Activated gamma-delta T cell (primary cell): ENCODE data around the gene SGMS1.
"Not testable (repeated sequence)": the region's sequence is repeated elsewhere in the genome, so short reads cannot be mapped to it uniquely, and the experiment has no call there.

Experiments
- DNase-seq: peaks from one replicate; lab custom pipeline; 2025; lab: John Stamatoyannopoulos, UW

Gene SGMS1

DNA sequence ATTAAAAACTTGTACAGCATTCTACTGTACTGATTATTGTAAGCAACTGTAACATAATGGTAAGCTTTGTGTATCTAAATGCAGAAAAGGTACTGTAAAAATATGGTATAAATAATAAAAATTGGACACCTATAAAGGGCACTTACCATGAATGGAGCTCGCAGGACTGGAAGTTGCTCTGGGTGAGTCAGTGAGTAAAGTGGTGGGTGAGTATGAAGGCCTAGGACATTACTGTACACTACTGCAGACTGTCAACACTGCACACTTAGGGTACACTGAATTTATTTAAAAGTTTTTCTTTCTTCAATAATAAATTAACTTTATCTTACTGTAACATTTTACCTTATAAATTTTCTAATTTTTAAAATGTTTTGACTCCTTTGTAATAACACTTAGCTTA lies 253.8 kb downstream of the SGMS1 start:
- DNase-seq = no peak

DNA sequence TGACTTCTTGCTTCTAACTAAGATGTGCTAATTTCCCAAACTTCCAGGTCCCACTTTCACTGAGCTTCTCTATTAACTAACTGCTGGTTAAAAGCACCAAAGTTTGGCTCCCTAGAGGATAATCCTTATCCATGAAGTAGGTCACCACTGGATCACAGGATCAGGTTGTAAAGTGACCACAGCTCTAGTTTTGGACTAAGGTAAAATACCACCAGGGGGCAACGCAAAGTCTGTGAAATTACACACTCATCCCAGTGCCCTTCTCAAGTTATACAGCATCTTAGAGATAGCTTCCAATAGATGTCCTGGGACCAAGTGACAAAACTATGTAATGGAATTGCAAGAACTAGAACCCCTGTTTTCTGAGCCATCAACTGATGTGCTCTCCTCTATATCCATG lies 256.0 kb downstream of the SGMS1 start:
- DNase-seq = no peak

DNA sequence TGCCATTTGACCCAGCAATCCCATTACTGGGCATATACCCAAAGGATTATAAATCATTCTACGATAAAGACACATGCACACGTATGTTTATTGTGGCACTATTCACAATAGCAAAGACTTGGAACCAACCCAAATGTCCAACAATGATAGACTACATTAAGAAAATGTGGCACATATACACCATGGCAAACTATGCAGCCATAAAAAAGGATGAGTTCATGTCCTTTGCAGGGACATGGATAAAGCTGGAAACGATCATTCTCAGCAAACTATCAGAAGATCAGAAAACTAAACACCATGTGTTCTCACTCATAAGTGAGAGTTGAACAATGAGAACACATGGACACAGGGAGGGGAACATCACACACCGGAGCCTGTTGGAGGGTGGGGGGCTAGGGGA lies 257.3 kb downstream of the SGMS1 start:
- DNase-seq = not testable (repeated sequence)

DNA sequence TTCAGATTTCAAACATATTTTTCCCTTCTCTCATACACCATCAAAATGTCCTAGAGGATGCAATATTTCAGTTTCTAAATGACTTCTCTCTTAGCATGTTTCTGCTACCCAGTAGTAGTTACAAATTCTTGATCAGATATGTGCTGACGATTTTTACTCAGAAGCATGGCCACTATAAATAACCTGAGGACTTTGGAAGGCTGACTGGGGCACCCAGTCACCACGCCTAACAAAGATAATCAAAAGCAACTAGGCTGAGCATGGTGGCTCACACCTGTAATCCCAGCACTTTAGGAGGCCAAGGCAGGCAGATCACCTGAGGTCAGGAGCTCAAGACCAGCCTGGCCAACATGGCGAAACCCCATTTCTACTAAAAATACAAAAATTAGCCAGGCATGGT lies 259.0 kb downstream of the SGMS1 start:
- not testable (repeated sequence) for DNase-seq

DNA sequence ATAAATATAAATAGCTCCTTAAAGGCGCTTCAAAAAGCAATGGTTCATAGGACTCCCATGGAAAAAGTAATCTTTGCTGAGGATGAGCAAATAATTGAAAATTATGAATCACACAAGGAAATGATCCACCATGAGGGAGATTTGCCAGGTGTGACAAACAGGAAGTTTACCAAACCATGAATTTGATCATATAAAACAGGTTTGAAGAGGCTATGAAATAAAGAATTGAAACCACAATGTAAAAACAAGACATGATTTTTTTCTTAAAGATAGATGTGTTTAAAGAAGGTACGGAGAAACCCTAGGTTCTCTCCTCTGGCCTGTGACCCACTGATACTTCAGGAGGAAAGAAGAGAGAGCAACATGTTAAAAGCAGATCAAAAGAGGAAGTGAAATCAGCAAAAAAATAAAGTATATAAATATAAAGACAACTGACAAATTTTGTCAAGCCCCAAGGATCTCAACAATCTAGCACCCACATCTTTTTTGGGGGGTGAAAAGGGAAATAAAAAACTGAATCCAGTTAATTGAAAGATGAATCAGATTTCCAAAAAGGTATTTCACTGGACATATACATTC lies 261.1 kb downstream of the SGMS1 start:
- no peak for DNase-seq

DNA sequence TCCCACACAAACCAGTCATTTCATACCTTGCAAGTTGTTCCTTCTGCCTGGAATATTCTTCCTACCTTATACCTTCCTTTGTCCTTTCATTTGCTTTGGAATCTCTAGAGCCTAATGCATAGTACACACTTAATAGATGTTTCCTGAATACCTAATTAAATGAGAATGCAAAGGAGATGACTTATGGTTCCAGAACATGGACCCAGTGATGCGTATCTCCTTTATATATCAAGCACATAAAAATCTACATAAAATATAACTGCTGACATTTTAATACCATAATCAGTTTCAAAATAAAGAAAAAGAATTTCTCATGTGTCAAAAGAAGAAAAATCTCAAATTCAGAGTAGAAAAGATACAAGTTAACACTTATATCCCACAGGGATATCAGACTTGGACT lies 261.8 kb downstream of the SGMS1 start:
- no peak for DNase-seq

DNA sequence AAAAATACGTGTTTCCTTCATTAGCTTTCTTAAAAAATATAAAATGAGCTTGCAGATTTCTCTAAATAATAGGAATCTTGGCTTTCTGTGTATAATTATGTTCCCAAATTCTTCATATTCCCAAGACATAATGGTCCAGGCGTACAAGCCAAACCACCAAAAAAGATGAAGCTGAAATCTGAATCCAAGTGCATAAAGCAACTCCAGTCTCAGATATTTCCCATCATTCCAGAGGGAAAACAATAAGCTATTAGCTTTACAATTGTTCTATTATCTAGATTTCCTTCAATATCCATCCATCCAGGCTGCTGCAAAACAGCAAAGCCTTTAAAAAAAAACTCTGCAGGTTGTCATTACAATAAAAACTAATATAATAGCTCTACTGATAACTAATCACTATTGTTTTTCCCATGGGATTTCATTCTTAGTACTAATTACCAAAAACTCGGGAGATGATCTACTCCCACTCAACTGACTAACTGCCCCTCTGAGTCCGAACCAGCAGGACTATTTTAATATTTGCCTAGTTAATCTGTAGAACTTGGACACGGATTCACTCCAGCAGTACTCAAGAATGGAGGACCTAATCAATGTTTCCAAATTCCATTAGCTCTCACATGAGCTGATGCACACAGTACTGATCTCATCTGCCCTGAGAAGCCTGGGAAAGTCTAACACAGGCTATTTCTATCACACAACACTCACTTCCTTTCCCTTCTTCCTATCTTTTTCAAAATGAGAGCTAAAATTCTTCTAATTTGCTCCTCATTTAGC lies 263.5 kb downstream of the SGMS1 start:
- DNase-seq = no peak

DNA sequence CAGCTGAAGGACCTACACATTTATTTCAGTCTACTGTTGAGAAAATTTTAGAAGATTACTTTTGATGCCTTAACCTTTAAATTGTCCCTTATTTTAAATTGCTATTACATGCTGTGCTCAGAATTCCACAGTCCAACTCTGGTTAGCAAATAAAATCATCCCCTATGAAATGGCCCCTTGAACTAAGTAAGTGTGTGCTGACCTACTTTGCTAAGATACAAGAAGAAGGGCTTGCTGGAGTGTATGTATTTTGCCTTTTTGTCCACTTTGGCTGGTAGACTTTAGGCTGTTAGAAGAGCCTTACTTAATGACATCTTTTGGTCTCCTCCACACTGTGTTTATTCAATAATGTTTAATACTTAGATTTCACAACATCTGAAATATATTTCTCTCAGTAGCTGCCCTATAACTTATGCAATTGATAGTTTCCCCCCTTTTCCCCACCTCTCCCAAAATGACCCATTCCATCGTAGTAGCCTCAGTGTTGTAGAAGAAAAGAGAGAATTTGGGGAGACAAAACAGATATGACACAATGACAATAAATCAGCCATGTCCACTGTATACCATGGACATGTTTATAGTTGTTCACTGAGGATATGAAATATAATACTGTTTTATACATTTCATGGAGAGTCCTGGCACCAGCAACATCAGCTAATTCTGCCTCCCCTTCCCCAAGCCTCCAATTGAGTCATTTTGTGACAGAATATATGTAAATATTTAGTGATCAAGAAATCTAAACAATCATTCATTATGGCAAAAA lies 264.6 kb downstream of the SGMS1 start:
- DNase-seq = no peak

DNA sequence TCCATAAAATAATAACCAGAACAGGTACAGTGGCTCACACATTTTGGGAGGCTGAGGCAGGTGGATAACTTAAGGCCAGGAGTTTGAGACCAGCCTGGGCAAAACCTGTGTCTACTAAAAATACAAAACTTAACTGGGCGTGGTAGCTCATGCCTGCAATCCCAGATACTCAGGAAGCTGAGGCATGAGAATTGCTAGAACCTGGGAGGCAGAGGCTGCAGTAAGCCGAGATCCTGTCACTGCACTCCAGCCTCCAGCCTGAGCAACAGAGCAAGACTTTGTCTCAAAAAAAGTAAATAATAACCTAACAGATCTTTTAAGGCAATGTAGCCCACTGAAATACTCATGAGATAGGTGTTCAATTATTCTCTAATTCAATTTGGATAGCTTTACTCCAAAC lies 265.3 kb downstream of the SGMS1 start:
- DNase-seq = no peak

DNA sequence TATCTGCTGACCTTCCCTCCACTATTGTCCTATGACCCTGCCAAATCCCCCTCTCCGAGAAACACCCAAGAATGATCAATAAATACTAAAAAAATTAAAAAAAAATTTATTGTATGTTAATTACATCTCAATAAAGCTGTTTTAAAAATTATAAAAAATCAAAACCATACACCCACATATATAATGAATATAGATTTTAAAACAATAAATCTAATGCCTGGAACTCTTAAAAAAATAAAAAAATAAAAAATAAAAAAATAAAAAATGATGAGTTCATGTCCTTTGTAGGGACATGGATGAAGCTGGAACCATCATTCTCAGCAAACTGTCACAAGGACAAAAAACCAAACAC lies 267.3 kb downstream of the SGMS1 start:
- not testable (repeated sequence) for DNase-seq

DNA sequence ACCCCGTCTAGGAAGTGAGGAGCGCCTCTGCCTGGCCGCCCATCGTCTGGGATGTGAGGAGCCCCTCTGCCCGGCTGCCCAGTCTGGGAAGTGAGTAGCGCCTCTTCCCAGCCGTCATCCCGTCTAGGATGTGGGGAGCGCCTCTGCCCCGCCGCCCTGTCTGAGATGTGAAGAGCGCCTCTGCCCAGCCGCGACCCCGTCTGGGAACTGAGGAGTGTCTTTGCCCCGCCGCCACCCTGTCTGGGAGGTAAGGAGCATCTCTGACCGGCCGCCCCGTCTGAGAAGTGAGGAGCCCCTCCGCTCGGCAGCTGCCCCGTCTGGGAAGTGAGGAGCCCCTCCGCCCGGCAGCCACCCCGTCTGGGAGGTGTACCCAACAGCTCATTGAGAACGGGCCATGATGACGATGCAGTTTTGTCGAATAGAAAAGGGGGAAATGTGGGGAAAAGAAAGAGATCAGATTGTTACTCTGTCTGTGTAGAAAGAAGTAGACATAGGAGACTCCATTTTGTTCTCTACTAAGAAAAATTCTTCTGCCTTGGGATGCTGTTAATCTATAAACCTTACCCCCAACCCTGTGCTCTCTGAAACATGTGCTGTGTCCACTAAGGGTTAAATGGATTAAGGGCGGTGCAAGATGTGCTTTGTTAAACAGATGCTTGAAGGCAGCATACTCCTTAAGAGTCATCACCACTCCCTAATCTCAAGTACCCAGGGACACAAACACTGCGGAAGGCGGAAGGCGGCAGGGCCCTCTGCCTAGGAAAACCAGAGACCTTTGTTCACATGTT lies 267.9 kb downstream of the SGMS1 start:
- not testable (repeated sequence) for DNase-seq

DNA sequence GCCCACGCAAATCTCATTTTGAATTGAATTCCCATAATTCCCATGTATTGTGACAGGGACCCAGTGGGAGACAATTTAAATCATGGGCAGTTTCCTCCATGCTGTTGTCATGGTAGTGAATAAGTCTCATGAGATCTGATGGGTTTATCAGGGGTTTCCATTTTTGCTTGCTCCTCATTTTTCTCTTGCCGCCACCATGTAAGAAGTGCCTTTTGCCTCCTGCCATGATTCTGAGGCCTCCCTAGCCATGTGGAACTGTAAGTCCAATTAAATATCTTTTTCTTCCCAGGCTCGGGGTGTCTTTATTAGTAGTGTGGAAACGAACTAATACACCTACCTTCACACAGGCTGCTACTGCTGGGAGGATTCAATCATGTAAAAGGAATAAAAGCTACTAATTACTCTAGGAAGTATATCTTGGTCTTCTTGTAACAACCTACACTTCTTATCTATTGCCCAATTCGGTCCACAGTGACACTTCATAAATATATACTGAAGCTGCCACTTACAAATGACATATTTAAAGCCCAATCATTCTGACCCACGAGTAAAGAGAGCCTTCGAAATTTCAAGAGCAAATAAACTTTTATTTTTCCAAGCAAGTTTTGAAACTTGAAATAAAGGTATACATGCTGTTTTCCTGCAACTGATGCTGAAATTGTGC lies 272.1 kb downstream of the SGMS1 start:
- no peak for DNase-seq

DNA sequence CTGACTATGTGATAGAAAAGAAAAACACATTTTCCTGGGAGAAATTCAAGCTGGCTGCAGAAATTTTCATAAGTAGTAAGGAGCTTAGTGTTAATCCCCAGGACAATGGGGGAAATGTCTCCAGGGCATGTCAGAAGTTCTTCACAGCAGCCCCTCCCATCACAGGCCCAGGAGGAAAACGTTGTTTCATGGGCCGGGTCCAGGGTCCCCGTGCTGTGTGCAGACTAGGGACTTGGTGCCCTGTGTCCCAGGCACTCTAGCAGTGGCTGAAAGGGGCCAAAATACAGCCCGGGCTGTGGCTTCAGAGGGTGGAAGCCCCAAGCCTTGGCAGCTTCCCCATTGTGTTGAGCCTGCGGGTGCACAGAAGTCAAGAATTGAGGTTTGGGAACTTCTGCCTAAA lies 273.4 kb downstream of the SGMS1 start:
- DNase-seq = no peak

DNA sequence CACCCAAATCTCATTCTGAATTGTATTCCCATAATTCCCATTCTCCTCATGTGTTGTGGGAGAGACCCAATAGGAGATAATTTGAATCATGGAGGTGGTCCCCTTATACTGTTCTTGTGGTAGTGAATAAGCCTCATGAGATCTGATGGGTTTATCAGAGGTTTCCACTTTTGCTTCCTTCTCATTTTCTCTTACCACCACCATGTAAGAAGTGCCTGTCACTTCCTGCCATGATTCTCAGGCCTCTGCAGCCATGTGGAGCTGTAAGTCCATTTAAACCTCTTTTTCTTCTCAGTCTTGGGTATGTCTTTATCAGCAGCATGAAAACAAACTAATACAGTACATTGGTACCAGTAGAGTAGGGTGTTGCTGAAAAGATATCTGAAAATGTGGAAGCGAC lies 274.2 kb downstream of the SGMS1 start:
- no peak for DNase-seq

DNA sequence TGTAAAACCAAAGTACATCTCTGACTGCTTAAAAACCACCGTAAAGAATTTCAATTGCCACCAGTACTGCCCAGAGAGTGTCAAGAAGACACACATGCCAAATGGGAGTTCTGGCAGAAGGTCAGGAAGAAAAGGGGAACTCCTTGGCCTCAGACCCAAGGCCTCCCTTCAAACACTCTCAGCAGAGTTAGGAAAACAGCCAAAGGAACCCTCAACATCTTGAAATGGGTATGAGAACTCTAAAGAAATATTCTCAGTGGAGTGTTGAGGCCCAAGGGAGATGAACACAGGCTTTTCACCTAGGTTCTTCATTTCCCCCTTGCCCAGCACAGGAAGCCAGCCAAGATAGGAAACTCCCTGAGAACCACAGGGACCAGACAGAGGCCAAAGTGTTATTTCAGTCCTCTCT lies 276.4 kb downstream of the SGMS1 start:
- DNase-seq = no peak

DNA sequence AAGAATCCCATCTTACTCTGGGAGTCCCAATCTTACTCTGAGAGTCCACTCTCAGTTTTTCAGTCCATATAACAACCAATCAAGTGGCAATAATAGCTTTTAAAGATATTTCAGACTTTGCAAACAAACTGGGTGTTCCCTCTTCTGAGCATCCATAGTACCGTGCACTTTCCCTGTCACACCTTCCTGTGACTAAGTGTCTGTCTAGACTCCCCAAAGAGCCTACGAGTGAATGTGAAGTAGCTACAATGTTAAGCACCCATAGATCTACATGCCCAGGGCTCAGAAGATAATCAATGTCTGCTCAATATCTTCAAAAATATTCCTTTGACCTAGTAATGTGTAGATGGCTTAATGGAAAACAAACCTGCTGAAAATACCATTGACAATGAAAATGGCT lies 276.8 kb downstream of the SGMS1 start:
- no peak for DNase-seq

DNA sequence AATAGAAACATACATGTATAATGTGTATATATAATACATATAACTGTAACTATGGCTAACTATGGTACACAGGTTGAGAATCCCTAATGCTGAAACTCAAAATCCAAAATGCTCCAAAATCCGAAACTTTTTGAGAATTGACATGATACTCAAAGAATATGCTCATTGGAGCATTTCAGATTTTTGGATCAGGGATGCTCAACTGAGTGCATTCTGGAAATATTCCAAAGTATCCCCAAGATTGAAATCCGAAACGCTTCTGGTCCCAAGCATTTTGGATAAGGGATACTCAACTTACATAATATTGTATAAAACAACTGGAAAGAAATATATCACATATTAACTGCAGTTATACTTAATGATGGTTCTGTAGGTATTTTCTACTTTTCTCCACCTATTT lies 278.2 kb downstream of the SGMS1 start:
- no peak for DNase-seq

DNA sequence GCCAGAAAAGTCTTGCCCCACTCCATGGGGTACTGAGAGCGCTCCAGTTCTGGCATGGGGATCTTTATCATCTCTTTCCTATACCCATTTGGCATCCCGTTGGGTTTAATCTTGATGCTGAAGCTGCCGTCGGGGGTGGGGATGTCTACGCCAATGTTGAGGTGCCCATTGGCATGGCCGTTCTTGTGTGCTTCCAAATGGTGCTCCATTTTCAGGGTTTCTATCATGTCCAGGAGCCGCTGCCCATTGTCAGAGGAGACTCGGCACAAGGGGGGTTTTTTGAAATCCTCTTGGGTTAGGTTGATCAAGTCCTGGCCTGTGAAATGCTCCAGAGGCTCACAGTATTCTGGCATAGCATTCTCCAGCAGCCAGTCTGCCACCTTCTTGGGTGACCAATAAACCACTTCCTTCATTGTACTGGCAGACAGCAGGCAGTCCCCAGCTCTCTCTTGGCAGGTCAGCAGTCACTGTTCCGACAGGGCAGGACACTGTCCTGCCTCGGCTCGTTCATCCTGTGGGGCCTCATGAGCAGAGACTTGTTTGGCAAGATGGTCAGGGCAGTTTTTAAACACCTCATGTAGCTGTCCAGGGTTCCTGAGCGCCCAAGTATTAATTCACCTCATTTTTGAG lies 279.9 kb downstream of the SGMS1 start:
- DNase-seq = no peak

DNA sequence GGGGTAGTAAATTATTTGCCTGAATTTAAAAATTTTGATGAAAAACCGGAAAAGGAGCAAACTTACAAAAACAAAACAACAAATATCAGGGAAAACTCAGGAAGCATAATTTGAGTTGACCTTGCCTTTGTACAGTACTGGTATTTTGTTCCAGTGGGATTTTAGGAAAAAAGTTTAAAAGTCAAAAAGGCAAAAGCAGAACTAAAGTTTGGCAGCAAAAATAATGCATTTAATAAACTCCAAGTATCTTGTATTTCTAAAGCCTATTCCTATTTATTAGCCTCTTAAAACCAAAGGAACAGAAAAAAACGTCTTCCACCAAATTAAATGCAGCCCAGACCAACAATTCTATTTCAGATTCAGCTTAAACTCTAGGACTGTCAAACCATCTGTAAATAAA lies 281.8 kb downstream of the SGMS1 start:
- no peak for DNase-seq

DNA sequence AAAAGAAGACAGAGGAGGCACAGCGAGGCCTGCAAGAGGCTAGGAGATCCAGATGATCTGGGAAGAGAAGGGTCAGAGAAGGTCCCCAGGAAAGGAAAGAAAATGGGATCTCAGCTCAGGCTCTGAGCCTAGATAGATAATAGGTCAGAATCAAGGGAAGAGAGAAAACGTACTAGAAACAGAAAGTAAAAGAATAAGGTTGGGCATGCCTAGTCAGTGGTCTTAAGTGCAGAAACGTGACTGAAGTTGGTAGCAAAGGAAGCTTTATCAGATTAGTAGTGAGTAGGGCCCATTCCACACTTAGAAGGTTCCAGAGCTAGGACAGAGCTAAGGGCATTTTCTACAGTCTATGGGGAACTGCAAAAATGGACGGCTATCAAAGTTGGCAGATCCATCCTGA lies 287.6 kb downstream of the SGMS1 start:
- DNase-seq = no peak

DNA sequence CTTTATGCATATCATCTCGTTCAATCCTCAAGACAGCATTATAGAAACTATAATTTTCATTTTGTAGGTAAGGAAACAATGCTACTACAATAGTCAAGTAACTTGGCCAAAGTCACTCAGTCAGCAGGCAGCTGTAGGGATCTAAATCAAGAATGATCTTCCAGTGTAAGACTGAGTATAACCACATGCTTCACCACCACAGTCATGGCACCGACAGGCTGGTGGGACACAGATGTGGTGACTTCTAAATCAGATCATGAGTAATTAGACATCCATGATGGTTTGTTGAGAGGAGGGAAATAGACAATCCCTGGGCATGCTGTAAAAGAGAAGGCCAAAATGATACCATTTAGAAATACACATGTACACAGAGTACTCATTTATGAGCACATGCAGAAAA lies 288.4 kb downstream of the SGMS1 start:
- no peak for DNase-seq
